Activated naive CD4-positive, alpha-beta T cell treated with anti-CD3 and anti-CD28 coated beads for 36 hours (primary cell): ENCODE measurements around the gene KRT32. TPM values are rescaled to one million over a fixed set of nuclear protein-coding genes. Genes with fewer than 3 reads are reported as not detected.

ENCODE experiments used
- CTCF ChIA-PET: fragments of 350-600 bp; sonication (Branson Sonifier 250); formaldehyde crosslinking; loops from one replicate; lab custom pipeline; 2021; ENCODE audit warnings: antibody characterized with exemption; lab: Charles Lee
- DNase-seq: peaks from one replicate; pipeline ENCODE4 v3.0.0-alpha.2; 2020
- H3K27ac Mint-ChIP-seq: one replicate; pipeline ENCODE4 v1.8.0; 2021; ENCODE audit warnings: mild to moderate bottlenecking, mixed read lengths
- H3K27me3 Mint-ChIP-seq: one replicate; pipeline ENCODE4 v1.8.0; 2021; ENCODE audit warnings: low read depth, mixed read lengths
- H3K36me3 Mint-ChIP-seq: one replicate; pipeline ENCODE4 v1.8.0; 2021; ENCODE audit warnings: low read depth, mixed read lengths
- H3K4me1 Mint-ChIP-seq: one replicate; pipeline ENCODE4 v1.8.0; 2021; ENCODE audit warnings: low read depth, mixed read lengths
- H3K4me3 Mint-ChIP-seq: one replicate; pipeline ENCODE4 v1.8.0; 2021; ENCODE audit warnings: mild to moderate bottlenecking, moderate library complexity, mixed read lengths
- H3K9me3 Mint-ChIP-seq: one replicate; pipeline ENCODE4 v1.8.0; 2021; ENCODE audit warnings: mixed read lengths
- intact Hi-C: fragments of 100-400 bp; cut with micrococcal nuclease; formaldehyde crosslinking; loops from one replicate; pipeline ENCODE4 v1.15.1; 2023
- total RNA-seq, 2 experiments: library from RNA; stranded (reverse); gene quantifications; one replicate each; pipeline ENCODE4 v1.2.3, GENCODE V29; 2021

KRT32 gene
- total RNA-seq, 2 experiments from 2014 or later = not detected

DNA sequence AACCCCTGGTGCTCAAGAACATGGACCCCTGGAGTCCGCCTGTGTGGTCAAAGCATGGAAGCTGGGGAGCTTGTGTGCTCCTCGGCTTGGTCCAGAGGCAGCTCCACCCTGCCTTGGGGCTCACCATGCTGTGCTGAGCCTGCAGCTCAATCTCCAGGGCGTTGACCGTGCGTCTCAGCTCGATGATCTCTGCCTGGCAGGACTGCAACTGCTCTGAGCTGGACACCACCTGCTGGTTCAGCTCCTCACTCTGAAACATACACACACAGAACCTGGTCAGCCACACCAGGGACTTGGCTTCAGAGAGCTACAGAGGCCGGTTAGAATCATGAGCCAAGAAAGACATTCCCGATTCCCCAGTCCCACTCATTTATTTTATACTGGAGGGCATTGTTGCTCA is 11.1 kb upstream of the KRT32 start:
- no peak overlapping the region for H3K27ac Mint-ChIP-seq
- no peaks in the 10 kb centered on the region for H3K4me1 Mint-ChIP-seq
- no peak for DNase-seq
- H3K4me3 Mint-ChIP-seq = no peak overlapping the region
- H3K27me3 Mint-ChIP-seq = no peaks in the 10 kb centered on the region
- intact Hi-C loops = no loop called here
- CTCF ChIA-PET = interaction anchor here (1.0 kb wide), 1 partner anchor 71 kb away, joined by 5 read pairs; no protein-coding TSS in a partner anchor
- H3K9me3 Mint-ChIP-seq = no peaks in the 10 kb centered on the region
- H3K36me3 Mint-ChIP-seq = no peaks in the 10 kb centered on the region

DNA sequence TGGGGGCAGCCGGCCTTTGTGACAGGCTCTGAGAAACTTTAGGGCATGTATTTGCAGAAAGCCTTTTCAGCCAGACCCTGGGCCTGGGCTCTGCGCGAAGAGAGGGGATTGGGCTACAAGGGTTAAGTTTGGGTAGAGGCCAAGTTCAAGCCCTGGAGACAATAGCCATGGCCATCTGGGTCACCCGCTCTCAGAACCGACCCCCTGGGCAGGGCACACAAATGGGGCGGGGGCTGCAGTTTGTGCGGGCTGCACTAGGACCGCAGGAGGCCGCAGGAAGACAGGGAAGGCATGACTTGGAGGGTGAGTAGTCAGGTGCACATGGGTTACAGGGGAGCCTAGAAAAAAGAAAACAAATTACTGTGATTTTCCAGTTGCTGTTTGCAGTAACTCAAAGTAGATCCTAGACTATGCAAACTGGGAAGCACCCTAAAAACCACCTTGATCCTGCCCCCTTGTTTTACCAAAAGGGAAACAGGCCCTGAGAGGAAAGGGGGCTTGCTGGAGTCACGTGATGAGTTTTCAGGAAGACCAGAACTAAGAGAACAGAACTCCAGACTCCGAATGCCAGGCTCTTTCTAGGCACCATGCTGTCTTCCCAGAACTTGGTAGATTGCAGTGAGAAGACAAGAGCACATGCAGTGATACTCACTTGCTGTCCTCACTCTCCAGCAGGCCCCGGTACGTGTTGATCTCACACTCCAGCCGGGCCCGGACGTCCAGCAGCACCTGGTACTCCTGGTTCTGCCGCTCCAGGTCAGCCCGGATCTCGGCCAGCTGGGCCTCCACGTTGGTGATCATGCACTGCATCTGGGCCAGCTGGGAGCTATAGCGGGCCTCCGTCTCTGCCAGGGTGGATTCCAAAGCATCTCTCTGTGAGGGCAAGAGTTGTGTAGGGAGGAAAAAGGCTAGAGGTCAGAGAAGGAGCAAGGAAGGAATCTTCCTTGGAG is 10.0 kb upstream of the KRT32 start:
- Mint-ChIP-seq H3K4me3 (no peak overlapping the region), H3K36me3 (no peaks in the 10 kb centered on the region), H3K27ac (no peak overlapping the region), H3K27me3 (no peaks in the 10 kb centered on the region), H3K4me1 (no peaks in the 10 kb centered on the region), H3K9me3 (peaks cover 2% of the 10 kb centered on the region)
- CTCF ChIA-PET = interaction anchor here (1.0 kb wide), 1 partner anchor 72 kb away, joined by 5 read pairs; no protein-coding TSS in a partner anchor
- DNase-seq = no peak
- intact Hi-C loops = no loop called here

- H3K27ac Mint-ChIP-seq = no peak overlapping the region
- no peaks in the 10 kb centered on the region for H3K27me3 Mint-ChIP-seq
- H3K9me3 Mint-ChIP-seq = peaks cover 4% of the 10 kb centered on the region
- H3K4me1 Mint-ChIP-seq = no peaks in the 10 kb centered on the region
- intact Hi-C loops = no loop called here
- no peak overlapping the region for H3K4me3 Mint-ChIP-seq
- DNase-seq = no peak
- no peaks in the 10 kb centered on the region for H3K36me3 Mint-ChIP-seq
- CTCF ChIA-PET = interaction anchor here (0.5 to 1.0 kb wide), 2 partner anchors 173 to 710 kb away, joined by 3 to 4 read pairs; no protein-coding TSS in a partner anchor
Measured at GRCh38 chr17:41475421-41475820, 8.2 kb upstream of the KRT32 start.

DNA sequence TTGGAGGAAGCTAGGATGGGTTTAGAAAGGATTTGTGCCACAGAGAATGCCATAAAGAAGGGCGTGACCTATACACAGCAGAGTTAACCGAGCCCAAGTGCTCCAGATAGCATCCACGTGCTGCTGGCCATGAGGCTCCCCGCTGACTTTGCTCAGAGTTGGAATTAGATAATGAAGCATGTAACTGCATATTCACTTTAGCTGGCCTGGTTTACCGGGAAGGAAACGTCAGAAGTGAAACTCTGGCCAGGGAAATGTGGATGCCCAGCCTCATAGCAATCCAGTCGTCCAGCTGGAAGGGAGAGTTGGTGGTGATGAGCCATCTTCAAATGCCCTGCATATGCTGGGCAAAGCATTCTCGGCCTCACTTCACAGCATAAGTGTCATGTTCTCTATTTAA is 7.7 kb upstream of the KRT32 start:
- H3K9me3 Mint-ChIP-seq = peaks cover 4% of the 10 kb centered on the region
- H3K27ac Mint-ChIP-seq = no peak overlapping the region
- H3K36me3 Mint-ChIP-seq = no peaks in the 10 kb centered on the region
- no peak overlapping the region for H3K4me3 Mint-ChIP-seq
- no peaks in the 10 kb centered on the region for H3K4me1 Mint-ChIP-seq
- intact Hi-C loops = no loop called here
- CTCF ChIA-PET = interaction anchor here (0.5 to 1.0 kb wide), 2 partner anchors 173 to 709 kb away, joined by 3 to 4 read pairs; no protein-coding TSS in a partner anchor
- no peak for DNase-seq
- no peaks in the 10 kb centered on the region for H3K27me3 Mint-ChIP-seq

GRCh38 chr17:41468346-41468745 is 1.2 kb upstream of the KRT32 start:
- H3K9me3 Mint-ChIP-seq = peaks cover 4% of the 10 kb centered on the region

DNA sequence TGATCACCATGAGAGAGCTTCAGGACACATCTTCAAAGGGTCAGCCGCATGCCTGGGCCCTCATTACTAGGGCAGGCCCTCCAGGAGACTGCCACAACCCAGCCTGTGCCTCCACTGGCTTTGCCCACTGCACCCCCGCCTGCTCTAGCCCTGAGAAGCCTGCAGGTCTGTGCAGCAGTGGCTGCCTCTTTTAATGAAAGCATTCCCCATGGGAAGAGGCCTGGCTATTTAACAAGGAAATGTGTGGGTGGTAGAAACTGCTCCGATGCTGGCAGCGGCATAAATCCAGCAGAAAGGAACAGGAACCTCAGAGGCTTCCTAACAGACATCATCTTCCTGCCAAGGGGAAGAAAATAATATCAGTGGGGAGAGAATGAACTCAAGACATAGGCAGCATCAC is 375 bp upstream of the KRT32 start:
- intact Hi-C loops = no loop called here
- Mint-ChIP-seq H3K4me1 (no peaks in the 10 kb centered on the region), H3K27ac (no peak overlapping the region), H3K9me3 (peaks cover 3% of the 10 kb centered on the region), H3K4me3 (no peak overlapping the region), H3K27me3 (no peaks in the 10 kb centered on the region), H3K36me3 (no peaks in the 10 kb centered on the region)
- CTCF ChIA-PET = no interaction called here
- no peak for DNase-seq

More at GRCh38 chr17:41468346-41468745, 1.2 kb upstream of the KRT32 start:
- CTCF ChIA-PET = interaction anchor here (0.5 to 0.6 kb wide), 2 partner anchors 501 to 613 kb away, joined by 3 to 5 read pairs; no protein-coding TSS in a partner anchor
- intact Hi-C loops = no loop called here
- DNase-seq = no peak
- Mint-ChIP-seq H3K4me3 (no peak overlapping the region), H3K27ac (no peak overlapping the region), H3K27me3 (no peaks in the 10 kb centered on the region), H3K36me3 (no peaks in the 10 kb centered on the region), H3K4me1 (no peaks in the 10 kb centered on the region)

GRCh38 chr17:41464682-41465081 is 2.5 kb downstream of the KRT32 start:
- DNase-seq = no peak
- intact Hi-C loops = no loop called here
- Mint-ChIP-seq H3K4me3 (no peak overlapping the region), H3K9me3 (no peaks in the 10 kb centered on the region), H3K27me3 (no peaks in the 10 kb centered on the region), H3K27ac (no peak overlapping the region), H3K36me3 (no peaks in the 10 kb centered on the region), H3K4me1 (no peaks in the 10 kb centered on the region)
- CTCF ChIA-PET = no interaction called here

DNA sequence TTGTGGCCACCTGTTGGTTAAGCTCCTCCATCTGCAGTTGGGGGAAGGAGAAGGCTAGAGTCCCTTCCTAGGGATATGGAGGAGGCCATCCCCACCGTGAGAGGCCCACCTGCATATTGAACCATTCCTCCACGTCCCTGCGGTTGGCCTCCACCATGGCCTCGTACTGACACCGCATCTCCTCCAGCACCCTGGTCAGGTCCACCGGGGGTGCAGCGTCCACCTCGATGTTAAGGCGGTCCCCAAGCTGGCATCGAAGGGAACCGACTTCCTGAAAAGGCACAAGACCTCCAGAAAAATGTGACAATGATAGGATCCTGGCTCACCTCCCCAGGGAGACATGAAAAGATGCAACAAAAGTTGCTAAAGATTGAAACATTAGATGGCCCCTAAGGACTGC is 3.0 kb downstream of the KRT32 start:
- no peak overlapping the region for H3K27ac Mint-ChIP-seq
- intact Hi-C loops = no loop called here
- CTCF ChIA-PET = interaction anchor here (0.8 kb wide), 1 partner anchor 27 kb away, joined by 3 read pairs; no protein-coding TSS in a partner anchor
- no peaks in the 10 kb centered on the region for H3K9me3 Mint-ChIP-seq
- H3K4me1 Mint-ChIP-seq = no peaks in the 10 kb centered on the region
- DNase-seq = no peak
- H3K36me3 Mint-ChIP-seq = no peaks in the 10 kb centered on the region
- no peak overlapping the region for H3K4me3 Mint-ChIP-seq
- no peaks in the 10 kb centered on the region for H3K27me3 Mint-ChIP-seq

GRCh38 chr17:41463746-41464145 is 3.4 kb downstream of the KRT32 start:
- Mint-ChIP-seq H3K4me3 (no peak overlapping the region), H3K9me3 (no peaks in the 10 kb centered on the region), H3K27me3 (no peaks in the 10 kb centered on the region), H3K4me1 (no peaks in the 10 kb centered on the region), H3K36me3 (no peaks in the 10 kb centered on the region), H3K27ac (no peak overlapping the region)
- intact Hi-C loops = no loop called here
- no peak for DNase-seq
- CTCF ChIA-PET = interaction anchor here (0.8 kb wide), 1 partner anchor 27 kb away, joined by 3 read pairs; no protein-coding TSS in a partner anchor

GRCh38 chr17:41462705-41463104 is 4.5 kb downstream of the KRT32 start:
- Mint-ChIP-seq H3K27me3 (no peaks in the 10 kb centered on the region), H3K36me3 (no peaks in the 10 kb centered on the region), H3K9me3 (no peaks in the 10 kb centered on the region), H3K4me1 (no peaks in the 10 kb centered on the region), H3K4me3 (no peak overlapping the region), H3K27ac (no peak overlapping the region)
- intact Hi-C loops = no loop called here
- CTCF ChIA-PET = interaction anchor here (0.6 kb wide), 1 partner anchor 21 kb away, joined by 3 read pairs; no protein-coding TSS in a partner anchor
- no peak for DNase-seq

GRCh38 chr17:41457676-41458075 is 9.5 kb downstream of the KRT32 start:
- H3K4me1 Mint-ChIP-seq = no peaks in the 10 kb centered on the region
- intact Hi-C loops = no loop called here
- CTCF ChIA-PET = interaction anchor here (0.6 to 1.4 kb wide), 3 partner anchors 11 to 136 kb away, joined by 3 to 4 read pairs (median 3); no protein-coding TSS in a partner anchor
- no peaks in the 10 kb centered on the region for H3K36me3 Mint-ChIP-seq
- no peaks in the 10 kb centered on the region for H3K27me3 Mint-ChIP-seq
- H3K9me3 Mint-ChIP-seq = no peaks in the 10 kb centered on the region
- no peak for DNase-seq
- H3K4me3 Mint-ChIP-seq = no peak overlapping the region
- H3K27ac Mint-ChIP-seq = no peak overlapping the region

DNA sequence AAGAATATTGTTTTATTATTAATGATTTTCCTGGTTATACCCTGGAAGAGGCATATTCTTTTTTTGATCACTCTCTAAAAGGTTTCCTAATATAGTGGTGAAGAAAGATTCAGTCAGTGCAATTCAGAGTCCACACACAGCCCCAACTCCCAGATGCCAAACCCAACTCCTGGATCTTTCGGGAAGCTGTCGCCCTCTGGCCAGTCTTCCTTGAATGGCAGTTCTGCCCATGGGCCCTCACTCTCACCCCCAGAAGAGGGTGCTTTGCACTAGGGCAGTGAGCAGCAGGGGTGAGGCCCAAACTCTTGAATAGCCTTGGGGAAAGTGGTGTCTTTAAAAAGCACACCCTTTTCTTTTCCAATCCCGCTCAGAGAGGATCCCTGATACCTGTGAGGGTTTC is 11.0 kb downstream of the KRT32 start:
- CTCF ChIA-PET = no interaction called here
- no peaks in the 10 kb centered on the region for H3K4me1 Mint-ChIP-seq
- no peak for DNase-seq
- no peak overlapping the region for H3K27ac Mint-ChIP-seq
- no peak overlapping the region for H3K4me3 Mint-ChIP-seq
- H3K27me3 Mint-ChIP-seq = no peaks in the 10 kb centered on the region
- H3K36me3 Mint-ChIP-seq = no peaks in the 10 kb centered on the region
- no peaks in the 10 kb centered on the region for H3K9me3 Mint-ChIP-seq
- intact Hi-C loops = no loop called here
